H1 (cell line): ENCODE data around the gene DISP3. TPM values are rescaled to one million over a fixed set of nuclear protein-coding genes. Genes with fewer than 3 reads are reported as not detected.
A peak's percentile ranks its signal among the peaks of the same experiment; 100 is the strongest.

Experiments used
- CTCF ChIA-PET: fragments of 300-600 bp; sonication (Branson Sonifier 250); formaldehyde crosslinking; loops from one replicate; lab custom pipeline; 2021; ENCODE audit not compliant: partially characterized antibody; lab: Charles Lee
- POLR2A ChIA-PET: fragments of 300-600 bp; sonication (Branson Sonifier 250); formaldehyde crosslinking; loops from one replicate; lab custom pipeline; 2021; ENCODE audit warnings: inconsistent platforms; ENCODE audit not compliant: partially characterized antibody; lab: Charles Lee
- DNase-seq, 2 experiments: peaks; one replicate each; pipeline versions ENCODE4 v3.0.0 to v3.0.0-alpha.2; 2010 to 2022; ENCODE audit warnings: low spot score in 2 of 2, low read depth in 1 of 2, mixed read lengths in 1 of 2
- FAIRE-seq: peaks from 2 replicates; lab custom pipeline; 2011; peaks lifted over from hg19 to GRCh38; lab: Jason Lieb, UNC
- H2AFZ ChIP-seq: 2 replicates; pipeline ENCODE4 v1.8.1; 2012; ENCODE audit warnings: low read length, inconsistent platforms
- H2AK5ac ChIP-seq: 2 replicates; pipeline ENCODE4 v1.6.1; 2013; ENCODE audit warnings: low read depth, low read length
- H2BK120ac ChIP-seq: replicated peaks from 2 replicates; pipeline ENCODE3; 2013; ENCODE audit warnings: low read depth, low read length, inconsistent platforms
- H2BK12ac ChIP-seq: 2 replicates; pipeline ENCODE4 v1.6.1; 2013; ENCODE audit warnings: low read depth, low read length
- H2BK15ac ChIP-seq: 2 replicates; pipeline ENCODE4 v1.6.1; 2013; ENCODE audit warnings: low read length
- H2BK20ac ChIP-seq: 2 replicates; pipeline ENCODE4 v1.6.1; 2013; ENCODE audit warnings: low read length
- H2BK5ac ChIP-seq: 2 replicates; pipeline ENCODE4 v1.6.1; 2013; ENCODE audit warnings: low read depth, low read length
- H3K14ac ChIP-seq: 2 replicates; pipeline ENCODE4 v1.6.1; 2013; ENCODE audit warnings: inconsistent platforms; ENCODE audit not compliant: insufficient read length
- H3K18ac ChIP-seq: 2 replicates; pipeline ENCODE4 v1.6.1; 2013; ENCODE audit warnings: low read length; ENCODE audit errors: extremely low read depth
- H3K23ac ChIP-seq: 2 replicates; pipeline ENCODE4 v1.6.1; 2013; ENCODE audit warnings: inconsistent platforms; ENCODE audit not compliant: insufficient read length
- H3K23me2 ChIP-seq: 2 replicates; pipeline ENCODE4 v1.6.1; 2013; ENCODE audit warnings: low read depth, low read length
- H3K27ac ChIP-seq: 2 replicates; pipeline ENCODE4 v1.6.1; 2011; ENCODE audit warnings: low read depth, low read length, inconsistent platforms
- H3K27me3 ChIP-seq, 4 experiments: replicated peaks in 1 of 4; 1 replicate in 1 of 4; 2 replicates in 3 of 4; pipeline versions ENCODE4 v1.6.1 to v1.8.1; 2011 to 2013; ENCODE audit warnings: low read length in 3 of 4, mild to moderate bottlenecking in 3 of 4, inconsistent platforms in 2 of 4, mixed read lengths in 2 of 4, moderate library complexity in 1 of 4; ENCODE audit not compliant: control insufficient read depth in 3 of 4, insufficient read depth in 3 of 4; ENCODE audit errors: extremely low read depth in 1 of 4
- H3K36me3 ChIP-seq, 4 experiments: 2 replicates each; pipeline versions ENCODE4 v1.6.1 to v1.8.1; 2011 to 2013; ENCODE audit warnings: mild to moderate bottlenecking in 4 of 4, low read length in 3 of 4, moderate library complexity in 2 of 4, control low read depth in 1 of 4, inconsistent platforms in 1 of 4; ENCODE audit not compliant: insufficient read depth in 4 of 4, control insufficient read depth in 2 of 4
- H3K4ac ChIP-seq: replicated peaks from 2 replicates; pipeline ENCODE3; 2013; ENCODE audit warnings: low read length, low read depth, mixed read lengths, inconsistent platforms; ENCODE audit not compliant: insufficient read length
- H3K4me1 ChIP-seq, 4 experiments: replicated peaks in 1 of 4; 1 replicate in 1 of 4; 2 replicates in 3 of 4; pipeline versions ENCODE4 v1.6.1 to v1.8.1; 2011 to 2013; ENCODE audit warnings: low read length in 3 of 4, inconsistent platforms in 2 of 4, mixed read lengths in 1 of 4; ENCODE audit not compliant: insufficient read depth in 4 of 4, control insufficient read depth in 3 of 4
- H3K4me2 ChIP-seq, 2 experiments: 2 replicates each; pipeline versions ENCODE4 v1.6.1 to v1.8.1; 2011 to 2013; ENCODE audit warnings: low read depth in 2 of 2, low read length in 2 of 2, control low read depth in 1 of 2, inconsistent platforms in 1 of 2, mild to moderate bottlenecking in 1 of 2; ENCODE audit not compliant: insufficient read depth in 1 of 2
- H3K4me3 ChIP-seq, 4 experiments: fragments of 200-600, 300-600 bp in 1 of 4; sonication (generic), shearing (Covaris generic), sonication (Bioruptor Twin) in 1 of 4; 2 replicates each; pipeline versions ENCODE4 v1.5.1 to v1.8.1; 2011 to 2016; ENCODE audit warnings: low read length in 4 of 4, low read depth in 3 of 4, control low read depth in 2 of 4, inconsistent platforms in 2 of 4, mild to moderate bottlenecking in 2 of 4, mixed read lengths in 1 of 4, moderate library complexity in 1 of 4; ENCODE audit not compliant: insufficient read depth in 2 of 4; ENCODE audit errors: extremely low read depth in 1 of 4
- H3K56ac ChIP-seq: replicated peaks from 2 replicates; pipeline ENCODE3; 2013; ENCODE audit warnings: low read depth, mild to moderate bottlenecking, mixed read lengths, low read length, inconsistent platforms; ENCODE audit not compliant: insufficient read length
- H3K79me1 ChIP-seq: 2 replicates; pipeline ENCODE4 v1.6.1; 2013; ENCODE audit warnings: low read depth, low read length, control low read depth
- H3K79me2 ChIP-seq, 2 experiments: 2 replicates each; pipeline versions ENCODE4 v1.6.1 to v1.8.1; 2012 to 2013; ENCODE audit warnings: low read length in 2 of 2, mild to moderate bottlenecking in 2 of 2, inconsistent platforms in 1 of 2; ENCODE audit not compliant: insufficient read depth in 2 of 2, control insufficient read depth in 1 of 2
- H3K9ac ChIP-seq, 4 experiments: replicated peaks in 1 of 4; 1 replicate in 1 of 4; 2 replicates in 3 of 4; pipeline versions ENCODE4 v1.6.1 to v1.8.1; 2011 to 2013; ENCODE audit warnings: low read depth in 3 of 4, low read length in 3 of 4, control low read depth in 2 of 4, mild to moderate bottlenecking in 2 of 4, moderate library complexity in 2 of 4, inconsistent platforms in 1 of 4; ENCODE audit errors: extremely low read depth in 1 of 4
- H3K9me3 ChIP-seq, 2 experiments: 2 replicates each; pipeline versions ENCODE4 v1.6.1 to v1.8.1; 2012 to 2013; ENCODE audit warnings: mild to moderate bottlenecking in 2 of 2, moderate library complexity in 2 of 2, control low read depth in 1 of 2, inconsistent platforms in 1 of 2, low read depth in 1 of 2, low read length in 1 of 2, mixed read lengths in 1 of 2; ENCODE audit not compliant: insufficient read depth in 2 of 2
- H4K20me1 ChIP-seq, 2 experiments: replicated peaks in 1 of 2; 2 replicates each; pipeline versions ENCODE3 to v1.8.1; 2011 to 2013; ENCODE audit warnings: inconsistent platforms in 2 of 2, low read length in 2 of 2, mild to moderate bottlenecking in 1 of 2; ENCODE audit not compliant: insufficient read depth in 2 of 2, control insufficient read depth in 1 of 2
- H4K5ac ChIP-seq: 2 replicates; pipeline ENCODE4 v1.6.1; 2013; ENCODE audit warnings: low read length, low read depth, mixed read lengths, inconsistent platforms; ENCODE audit not compliant: insufficient read length
- H4K8ac ChIP-seq: 2 replicates; pipeline ENCODE4 v1.8.0; 2013; ENCODE audit warnings: mild to moderate bottlenecking, moderate library complexity, low read length, inconsistent platforms; ENCODE audit not compliant: insufficient read depth; ENCODE audit errors: extremely low read depth
- H4K91ac ChIP-seq: replicated peaks from 2 replicates; pipeline ENCODE3; 2013; ENCODE audit warnings: low read length, mixed read lengths, inconsistent platforms; ENCODE audit not compliant: insufficient read length
- KDM1A ChIP-seq: fragments of 200-600, 300-600 bp; sonication (generic); IDR thresholded peaks from 2 replicates; pipeline ENCODE4 v1.7.1; 2016; ENCODE audit warnings: mild to moderate bottlenecking, low read length, borderline replicate concordance
- SIN3A ChIP-seq, 2 experiments: IDR thresholded peaks in 1 of 2; conservative IDR thresholded peaks in 1 of 2; 2 replicates each; pipeline ENCODE4 v1.6.1; 2011 to 2012; ENCODE audit warnings: low read length in 2 of 2, improper control_type of control experiment in 1 of 2, low read depth in 1 of 2, mild to moderate bottlenecking in 1 of 2
- WGBS, 2 experiments: shearing (Covaris generic) in 1 of 2; methylation state at CpG; one replicate each; pipeline versions ENCODE4 v1.1.6 to v1.1.7; 2013 to 2015; ENCODE audit warnings: low lambda C conversion rate in 2 of 2, mixed read lengths in 2 of 2, inconsistent platforms in 1 of 2, low coverage in 1 of 2, missing lambda C conversion rate in 1 of 2; ENCODE audit not compliant: insufficient replicate concordance in 2 of 2, insufficient coverage in 1 of 2, insufficient read length in 1 of 2; ENCODE audit errors: extremely low coverage in 1 of 2, missing lambda C conversion rate in 1 of 2; 5-methylcytosine and 5-hydroxymethylcytosine counted together
- polyA plus RNA-seq, 7 experiments: library from polyadenylated mRNA; depleted of rRNA in 3 of 7; stranded (reverse) in 5 of 7; unstranded in 2 of 7; fragments of >200 nt in 5 of 7; fragments of 200-250 nt in 2 of 7; gene quantifications; 1 replicate in 5 of 7; 2 replicates in 1 of 7; 4 replicates in 1 of 7; pipeline versions ENCODE4 v1.2.1 to v1.2.3, GENCODE V29; 2011 to 2013; ENCODE audit warnings: missing spikeins in 2 of 7, mixed read lengths in 2 of 7
- total RNA-seq: library from RNA; stranded (reverse); fragmentation: NEBNext Ultra II Directional; extraction: Animal tissue kit (Norgen Biotek cat#: 25700); gene quantifications from 2 replicates; pipeline ENCODE4 v1.2.1, GENCODE V29; 2021

The DISP3 gene
- total and polyA plus RNA-seq, 2 of the 8 experiments (the other 6 are each of a cell fraction or from before 2014, with no cell fraction given), result 3.4 to 4.6 TPM

DNA sequence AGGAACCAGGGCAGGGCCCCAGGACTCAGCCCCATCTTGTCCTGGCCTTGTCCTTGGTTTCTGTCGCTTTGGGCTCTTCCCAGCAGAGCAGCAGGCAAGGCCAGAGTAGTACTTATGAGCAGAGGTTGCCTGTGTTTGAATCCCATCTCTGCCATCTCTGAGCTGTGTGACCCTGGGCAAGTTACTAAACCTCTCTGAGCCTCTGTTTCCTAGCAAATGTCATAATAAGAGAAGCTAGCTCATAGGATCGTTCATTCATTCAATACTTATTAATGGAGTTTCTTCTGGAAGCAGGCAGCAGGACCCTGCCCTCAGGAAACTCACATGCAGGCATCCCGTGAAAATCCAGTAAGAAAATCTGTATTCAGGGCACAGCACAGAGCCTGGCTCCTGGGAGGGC is 91.0 kb downstream of the DISP3 start:
- Histone ChIP-seq H3K4ac (no peak overlapping the region), H4K20me1 (no peaks in the 10 kb centered on the region), H2BK20ac (no peak overlapping the region), H3K9ac (no peak overlapping the region), H3K4me3 (no peak overlapping the region), H3K4me2 (no peak overlapping the region), H3K36me3 (no peaks in the 10 kb centered on the region), H3K9me3 (no peaks in the 10 kb centered on the region), H2AK5ac (no peak overlapping the region), H3K4me1 (no peaks in the 10 kb centered on the region), H2BK12ac (no peak overlapping the region), H3K23ac (no peak overlapping the region), H2AFZ (no peak overlapping the region), H2BK15ac (no peak overlapping the region), H3K79me1 (no peaks in the 10 kb centered on the region), H3K23me2 (no peaks in the 10 kb centered on the region), H3K27ac (no peak overlapping the region), H3K56ac (no peak overlapping the region), H3K18ac (no peak overlapping the region), H3K79me2 (no peaks in the 10 kb centered on the region), H4K8ac (no peak overlapping the region), H3K14ac (no peak overlapping the region), H4K91ac (no peak overlapping the region), H2BK5ac (no peak overlapping the region), H2BK120ac (no peak overlapping the region), H4K5ac (no peak overlapping the region), H3K27me3 (no peaks in the 10 kb centered on the region)
- ChIA-PET POLR2A (interaction anchor here (1.6 kb wide), 1 partner anchor 11 kb away, joined by 3 read pairs; no protein-coding TSS in a partner anchor), CTCF (interaction anchor here (1.1 to 5.8 kb wide), 9 partner anchors 11 to 241 kb away, joined by 3 to 50 read pairs (median 6); partner anchors contain the start of gene DISP3)
- no peak for DNase-seq
- TF ChIP-seq KDM1A (peak; percentile 80; the same call in 1 of the 2 replicates), SIN3A (conservative IDR thresholded peaks at IDR 0.05 in 1 of 2, IDR thresholded peaks at IDR 0.05 in 1 of 2; ENCODE audit: low read depth in 1 of 2, low read length in 2 of 2) (no peak)
- no peak for FAIRE-seq
- 83% methylated on average over 3 of the region's 3 CpGs; no CpG with 5 or more reads in 1 of the 2 experiments for WGBS, 2 experiments
